Peyer's patch (tissue), 4 donors: ENCODE results near the gene FARP2. TPM values are rescaled to one million over a fixed set of nuclear protein-coding genes. Genes with fewer than 3 reads are reported as not detected.
A peak's percentile ranks its signal among the peaks of the same experiment; 100 is the strongest.
"Not testable (repeated sequence)": the region's sequence is repeated elsewhere in the genome, so short reads cannot be mapped to it uniquely, and the experiment has no call there.

ENCODE experiments used
- DNase-seq, 3 donors: peaks; one replicate each; pipeline ENCODE4 v3.0.0-alpha.2; 2017 to 2019
- H3K27ac ChIP-seq, 4 donors: fragments of 200-600 bp; sonication (generic); one replicate each; pipeline ENCODE4 v1.5.1; 2016 to 2019
- H3K27me3 ChIP-seq, 2 donors: fragments of 200-600 bp; sonication (generic); one replicate each; pipeline ENCODE4 v1.5.1; 2019
- H3K36me3 ChIP-seq, 3 donors: fragments of 200-600 bp; sonication (generic); one replicate each; pipeline ENCODE4 v1.5.1; 2016 to 2019
- H3K4me1 ChIP-seq, 4 donors: fragments of 200-600 bp; sonication (generic); one replicate each; pipeline ENCODE4 v1.5.1; 2016 to 2019
- H3K4me3 ChIP-seq, 4 donors: fragments of 200-600 bp; sonication (generic); 1 replicate in 3 of 4; 2 replicates in 1 of 4; pipeline ENCODE4 v1.5.1; 2016 to 2019; ENCODE audit warnings: mild to moderate bottlenecking in 1 of 4
- H3K9me3 ChIP-seq, 4 donors: fragments of 200-600 bp; sonication (generic); one replicate each; pipeline ENCODE4 v1.5.1; 2016 to 2019; ENCODE audit warnings: mild to moderate bottlenecking in 1 of 4
- POLR2A ChIP-seq, 2 donors: fragments of 450-650 bp; IDR thresholded peaks; one replicate each; pipeline ENCODE4 v1.5.1; 2017; ENCODE audit warnings: antibody characterized with exemption in 2 of 2, mild to moderate bottlenecking in 2 of 2, moderate library complexity in 2 of 2
- total RNA-seq, 4 donors: library from RNA; depleted of rRNA; stranded (reverse); fragments of >200 nt; gene quantifications; one replicate each; pipeline ENCODE4 v1.1.0, GENCODE V29; 2016
- TF ChIP-seq, protein P1 (sequence below), 6 experiments: fragments of 450-650 bp in 4 of 6; fragments of 200-600 bp in 2 of 6; sonication (generic) in 1 of 6; IDR thresholded peaks; one replicate each; pipeline ENCODE4 v1.5.1; 2017 to 2019; ENCODE audit warnings: antibody characterized with exemption in 6 of 6, mild to moderate bottlenecking in 3 of 6, moderate library complexity in 1 of 6

Gene FARP2
- total RNA-seq, 4 donors from 2014 or later, result 107 to 169 (median 140) TPM

DNA sequence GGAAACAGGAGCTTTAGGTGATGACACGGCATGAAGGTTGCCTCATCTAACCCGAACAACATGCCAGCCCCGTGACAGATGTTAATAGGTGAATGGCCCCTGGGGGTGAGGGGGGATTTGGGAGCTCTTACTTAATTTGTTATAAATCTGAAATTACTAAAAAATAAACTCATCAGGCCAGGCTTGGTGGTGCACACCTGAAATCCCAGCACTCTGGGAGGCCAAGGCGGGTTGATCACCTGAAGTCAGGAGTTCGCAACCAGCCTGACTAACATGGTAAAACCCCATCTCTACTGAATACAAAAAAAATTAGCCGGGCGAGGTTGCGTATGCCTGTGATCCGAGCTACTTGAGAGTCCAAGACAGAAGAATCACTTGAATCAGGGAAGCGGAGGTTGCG is 146.2 kb downstream of the FARP2 start:
- DNase-seq, result no peak
- Histone ChIP-seq H3K4me1 (peaks cover 0 to 22% (median 3%) of the 10 kb centered on the region in 4 donors), H3K9me3 (no peaks in the 10 kb centered on the region), H3K36me3 (peaks cover 0 to 40% (median 0%) of the 10 kb centered on the region in 3 donors), H3K4me3 (no peak overlapping the region), H3K27me3 (no peaks in the 10 kb centered on the region), H3K27ac (no peak overlapping the region)
- TF ChIP-seq, protein P1, sequence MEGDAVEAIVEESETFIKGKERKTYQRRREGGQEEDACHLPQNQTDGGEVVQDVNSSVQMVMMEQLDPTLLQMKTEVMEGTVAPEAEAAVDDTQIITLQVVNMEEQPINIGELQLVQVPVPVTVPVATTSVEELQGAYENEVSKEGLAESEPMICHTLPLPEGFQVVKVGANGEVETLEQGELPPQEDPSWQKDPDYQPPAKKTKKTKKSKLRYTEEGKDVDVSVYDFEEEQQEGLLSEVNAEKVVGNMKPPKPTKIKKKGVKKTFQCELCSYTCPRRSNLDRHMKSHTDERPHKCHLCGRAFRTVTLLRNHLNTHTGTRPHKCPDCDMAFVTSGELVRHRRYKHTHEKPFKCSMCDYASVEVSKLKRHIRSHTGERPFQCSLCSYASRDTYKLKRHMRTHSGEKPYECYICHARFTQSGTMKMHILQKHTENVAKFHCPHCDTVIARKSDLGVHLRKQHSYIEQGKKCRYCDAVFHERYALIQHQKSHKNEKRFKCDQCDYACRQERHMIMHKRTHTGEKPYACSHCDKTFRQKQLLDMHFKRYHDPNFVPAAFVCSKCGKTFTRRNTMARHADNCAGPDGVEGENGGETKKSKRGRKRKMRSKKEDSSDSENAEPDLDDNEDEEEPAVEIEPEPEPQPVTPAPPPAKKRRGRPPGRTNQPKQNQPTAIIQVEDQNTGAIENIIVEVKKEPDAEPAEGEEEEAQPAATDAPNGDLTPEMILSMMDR (IDR thresholded peaks at IDR 0.05), result no peak
- TF ChIP-seq POLR2A (IDR thresholded peaks at IDR 0.05), result no peak

DNA sequence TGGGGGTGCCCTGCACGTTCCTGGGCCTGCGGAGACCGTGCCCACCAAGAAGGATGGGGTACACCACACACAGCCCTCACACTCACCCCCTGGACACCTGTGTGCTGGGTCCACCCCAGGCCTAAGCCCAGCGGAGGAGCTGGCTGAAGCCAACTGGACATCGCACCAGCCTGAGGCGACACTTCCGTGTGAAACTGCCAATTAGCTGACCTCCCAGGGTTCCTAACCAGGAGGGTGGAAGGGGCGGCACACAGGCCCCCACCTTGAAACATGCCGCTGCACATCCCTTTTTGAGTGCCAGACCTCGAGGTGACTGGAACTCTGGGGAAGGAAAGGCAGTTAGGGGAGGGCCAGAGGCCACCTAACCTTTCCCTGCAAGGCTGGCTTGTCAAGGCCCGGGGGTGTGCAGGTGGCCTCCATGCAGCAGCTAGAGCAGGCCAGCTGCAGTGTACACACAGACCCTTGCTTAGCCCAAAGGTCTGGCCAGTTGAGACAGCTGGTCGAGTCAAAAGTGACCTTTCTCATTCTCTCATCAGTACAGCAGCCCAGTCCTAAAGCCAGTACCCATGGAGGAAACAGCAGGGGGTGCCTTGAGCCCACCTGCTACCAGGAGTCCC is 147.8 kb downstream of the FARP2 start:
- TF ChIP-seq, protein P1 (IDR thresholded peaks at IDR 0.05), result no peak
- TF ChIP-seq POLR2A (IDR thresholded peaks at IDR 0.05), result no peak
- H3K27ac ChIP-seq, result no peak overlapping the region
- H3K4me3 ChIP-seq, result no peak overlapping the region
- H3K4me1 ChIP-seq, result peaks cover 0 to 22% (median 5%) of the 10 kb centered on the region in 4 donors
- no peaks in the 10 kb centered on the region for H3K9me3 ChIP-seq
- no peak for DNase-seq
- peaks cover 0 to 27% (median 0%) of the 10 kb centered on the region in 3 donors for H3K36me3 ChIP-seq
- no peaks in the 10 kb centered on the region for H3K27me3 ChIP-seq

DNA sequence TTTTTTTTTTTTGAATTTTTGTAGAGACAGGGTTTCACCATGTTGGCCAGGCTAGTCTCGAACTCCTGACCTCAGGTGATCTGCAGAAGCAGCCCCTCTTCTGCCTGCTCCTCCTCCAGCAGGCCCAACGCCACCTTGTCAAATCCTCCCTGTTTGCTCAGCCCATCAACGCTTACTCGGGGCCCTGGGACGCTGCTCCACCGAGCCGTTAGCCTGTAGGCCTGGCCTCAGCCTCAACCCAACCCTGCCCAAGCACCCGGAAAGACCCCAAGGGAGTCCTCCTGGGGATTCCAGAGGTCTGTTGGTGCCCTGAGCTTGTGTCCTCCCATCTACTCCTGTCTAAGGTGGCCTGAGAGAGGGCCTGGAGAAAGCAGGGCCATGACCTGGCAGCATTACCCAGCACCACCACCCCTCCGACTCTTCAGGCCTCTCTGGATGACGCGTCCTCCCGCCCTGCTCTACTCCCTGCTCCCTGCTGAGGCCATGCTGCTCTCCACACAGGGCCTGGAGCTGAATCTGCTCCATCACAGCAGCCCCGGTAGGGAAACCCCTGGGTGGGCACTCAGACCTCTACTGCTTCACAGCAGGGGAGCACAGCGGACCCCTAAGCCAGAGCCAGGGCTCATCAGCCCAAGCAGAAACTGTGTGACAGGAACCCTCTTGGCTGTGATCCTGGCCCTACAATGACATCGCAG is 149.1 kb downstream of the FARP2 start:
- Histone ChIP-seq H3K4me1 (peaks cover 0 to 30% (median 9%) of the 10 kb centered on the region in 4 donors), H3K36me3 (peaks cover 0 to 18% (median 0%) of the 10 kb centered on the region in 3 donors), H3K9me3 (no peaks in the 10 kb centered on the region), H3K4me3 (no peak overlapping the region), H3K27me3 (no peaks in the 10 kb centered on the region), H3K27ac (no peak overlapping the region)
- no peak for DNase-seq
- TF ChIP-seq, protein P1 (IDR thresholded peaks at IDR 0.05), result no peak
- no peak for TF ChIP-seq POLR2A (IDR thresholded peaks at IDR 0.05)

DNA sequence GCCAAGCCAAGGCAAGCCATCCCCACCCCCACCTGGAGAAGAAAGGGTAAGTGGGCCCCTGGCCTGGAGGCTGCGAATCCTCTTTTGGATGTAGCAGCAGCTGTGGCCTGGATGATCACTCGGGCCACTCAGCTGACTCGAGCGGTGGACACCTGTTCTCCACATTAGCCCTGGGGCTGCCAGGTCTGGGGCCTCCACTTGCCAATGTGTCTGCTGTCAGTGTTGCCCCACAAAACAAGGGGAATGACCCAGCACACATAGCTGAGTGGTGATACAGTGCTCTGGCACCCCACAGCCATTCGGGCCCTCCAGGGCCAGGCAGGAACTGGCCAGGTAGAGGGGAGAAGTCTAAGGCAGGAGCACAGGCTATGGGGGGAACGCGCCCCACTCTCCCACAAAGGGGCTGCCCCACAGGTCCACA is 149.7 kb downstream of the FARP2 start:
- Histone ChIP-seq H3K27ac (no peak overlapping the region), H3K36me3 (peaks cover 0 to 15% (median 0%) of the 10 kb centered on the region in 3 donors), H3K9me3 (no peaks in the 10 kb centered on the region), H3K4me1 (peaks cover 0 to 30% (median 9%) of the 10 kb centered on the region in 4 donors), H3K27me3 (no peaks in the 10 kb centered on the region), H3K4me3 (no peak overlapping the region)
- no peak for TF ChIP-seq POLR2A (IDR thresholded peaks at IDR 0.05)
- TF ChIP-seq, protein P1 (IDR thresholded peaks at IDR 0.05), result no peak
- no peak for DNase-seq

DNA sequence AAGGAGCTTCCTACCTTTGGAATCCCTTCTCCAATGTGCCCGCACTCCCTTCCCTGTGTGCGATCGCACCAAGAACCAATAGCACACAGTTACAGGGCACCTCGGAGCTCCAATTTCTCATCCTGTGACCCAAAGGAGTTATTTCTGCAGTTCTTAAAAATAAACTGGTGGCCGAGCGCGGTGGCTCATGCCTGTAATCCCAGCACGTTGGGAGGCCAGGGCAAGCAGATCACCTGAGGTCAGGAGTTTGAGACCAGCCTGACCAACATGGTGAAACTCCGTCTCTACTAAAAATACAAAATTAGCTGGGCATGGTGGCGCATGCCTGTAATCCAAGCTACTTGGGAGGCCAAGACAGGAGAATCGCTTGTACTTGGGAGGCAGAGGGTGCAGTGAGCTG is 150.2 kb downstream of the FARP2 start:
- DNase-seq, H3K4me3 ChIP-seq, H3K27ac ChIP-seq, H3K36me3 ChIP-seq, H3K27me3 ChIP-seq, H3K9me3 ChIP-seq: not testable (repeated sequence)
- peaks cover 0 to 30% (median 9%) of the 10 kb centered on the region in 4 donors for H3K4me1 ChIP-seq

DNA sequence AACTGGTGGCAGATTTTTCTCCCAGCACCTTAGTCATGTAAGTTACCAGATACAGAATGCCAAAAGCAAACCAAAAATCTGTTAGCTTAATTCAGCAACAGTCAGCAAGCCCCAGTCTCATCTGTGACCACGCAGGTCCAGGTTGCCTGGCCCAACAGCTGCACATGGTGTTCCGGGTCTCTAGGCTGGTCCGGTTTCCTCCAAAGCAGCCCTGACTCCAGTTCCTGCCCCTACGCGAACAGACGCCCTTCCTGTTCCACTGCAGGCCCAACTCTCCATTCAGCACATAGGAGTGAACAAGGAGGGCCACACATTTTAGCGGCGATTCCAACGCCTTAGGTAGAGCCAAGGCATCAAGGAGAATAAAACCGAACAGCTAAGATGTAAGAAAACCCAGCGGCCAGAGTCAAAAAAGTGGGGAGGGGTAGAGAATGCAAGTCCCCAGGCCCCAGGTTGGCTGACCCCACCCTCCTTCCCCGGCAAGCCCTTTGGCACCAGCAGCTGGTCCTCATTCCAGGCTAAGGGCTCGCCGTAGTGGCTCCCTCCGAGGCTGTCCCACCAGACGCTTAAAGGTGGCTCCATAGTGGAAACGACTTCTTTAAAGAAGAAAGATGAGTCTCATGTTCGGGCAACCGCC is 150.8 kb downstream of the FARP2 start:
- TF ChIP-seq, protein P1 (IDR thresholded peaks at IDR 0.05), result no peak
- TF ChIP-seq POLR2A (IDR thresholded peaks at IDR 0.05), result no peak
- no peaks in the 10 kb centered on the region for H3K27me3 ChIP-seq

More for the DNA sequence above, 150.8 kb downstream of the FARP2 start:
- no peaks in the 10 kb centered on the region for H3K9me3 ChIP-seq
- H3K4me1 ChIP-seq, result peaks cover 0 to 30% (median 9%) of the 10 kb centered on the region in 4 donors
- DNase-seq, result no peak
- peak overlapping the region in 2 of 4 donors; percentile 86 for H3K27ac ChIP-seq
- H3K4me3 ChIP-seq, result peak overlapping the region; percentile 87 to 99 (median 93)
- peaks cover 0 to 5% (median 0%) of the 10 kb centered on the region in 3 donors for H3K36me3 ChIP-seq
